ENCODE measurements around the gene TBX6. TPM values are rescaled to one million over a fixed set of nuclear protein-coding genes. Genes with fewer than 3 reads are reported as not detected.

Gene TBX6
- total and polyA plus RNA-seq, 10 of the 15 experiments (the other 5 are each of a cell fraction or from before 2014, with no cell fraction given): 0.08 to 0.90 (median 0.31) TPM; not detected in 2

- FAIRE-seq: no peak
- POLR2A ChIA-PET: interaction anchor here (0.5 to 3.8 kb wide), 5 partner anchors 11 to 107 kb away, joined by 3 to 35 read pairs (median 4); partner anchors contain the start of genes ALDOA, CORO1A, TBX6 and YPEL3
- Histone ChIP-seq H3K27ac (ENCODE audit: control insufficient read depth, insufficient read depth) (peak overlapping the region; percentile 84), H3K79me2 (ENCODE audit: control insufficient read depth, insufficient read depth, low read length) (peaks cover 40% of the 10 kb centered on the region), H3K4me1 (ENCODE audit: control insufficient read depth, insufficient read depth, low read length) (peaks cover 10% of the 10 kb centered on the region), H4K20me1 (ENCODE audit: control insufficient read depth, insufficient read depth) (0 out of 2 replicates have a peak, but pooled peaks cover 2% of the 10 kb centered on the region), H3K36me3 (ENCODE audit: control insufficient read depth in 2 of 2, insufficient read depth in 2 of 2, low read length in 1 of 2) (peaks cover 11 to 13% of the 10 kb centered on the region in 2 experiments), H3K27me3 (replicated peaks in 1 of 2; ENCODE audit: control insufficient read depth in 2 of 2, insufficient read depth in 2 of 2, low read length in 1 of 2) (no peaks in the 10 kb centered on the region), H3K4me3 (peak overlapping the region; percentile 92), H3K9ac (ENCODE audit: control insufficient read depth, insufficient read depth, low read length) (peak overlapping the region; percentile 97), H3K4me2 (ENCODE audit: control insufficient read depth, insufficient read depth) (peak overlapping the region; percentile 98), H3K9me3 (replicated peaks; ENCODE audit: control insufficient read depth, insufficient read depth, low read length) (no peaks in the 10 kb centered on the region), H2AFZ (ENCODE audit: control insufficient read depth, low read depth, low read length) (no peak overlapping the region)
- CTCF ChIA-PET: interaction anchor here (0.7 to 3.6 kb wide), 5 partner anchors 10 to 265 kb away, joined by 3 to 30 read pairs (median 4); partner anchors contain the start of genes ALDOA and TBX6
- intact Hi-C loops (cut with micrococcal nuclease; ENCODE audit: unreplicated experiment) (no loop called here), in situ Hi-C loops (cut with MboI) (loop anchor here (25.0 kb wide), 1 partner anchor 1811 kb away; no protein-coding TSS in a partner anchor)
- TF ChIP-seq EGR1 (IDR thresholded peaks at IDR 0.05; ENCODE audit: borderline replicate concordance in 1 of 2, low read depth in 2 of 2, low read length in 2 of 2) (0 out of 3 replicates have a peak, but pooled peaks of 1 of the 2 experiments have one; percentile 5), NR2F1 (conservative IDR thresholded peaks at IDR 0.05) (0 out of 2 replicates have a peak, but pooled peaks have one; percentile 14), EZH2 (IDR thresholded peaks at IDR 0.05; ENCODE audit: borderline replicate concordance, control insufficient read depth, low read depth, low read length) (no peak), NKRF (conservative IDR thresholded peaks at IDR 0.05) (0 out of 2 replicates have a peak, but pooled peaks have one; percentile 12), ZBTB11 (CRISPR knock-in tag; IDR thresholded peaks at IDR 0.05) (no peak)
- RAD21 ChIA-PET (ENCODE audit: unreplicated experiment): interaction anchor here (3.2 kb wide), 1 partner anchor 16 kb away, joined by 10 read pairs; the partner anchor contains the start of gene TBX6
- no TSS peak for BruUV-seq (replicated peaks)
- SMC1A ChIA-PET (ENCODE audit: uncharacterized antibody, unreplicated experiment): interaction anchor here (1.0 to 1.1 kb wide), 4 partner anchors 13 to 45 kb away, joined by 3 to 10 read pairs (median 3); partner anchors contain the start of gene TBX6
- ATAC-seq: peak; percentile 58
- WGBS (ENCODE audit: insufficient coverage, insufficient replicate concordance, low lambda C conversion rate, missing lambda C conversion rate): 1% methylated on average over 33 of the region's 33 CpGs
- DNase-seq (ENCODE audit: low read depth, low spot score): no peak
Observed at GRCh38 chr16:30076276-30076791, 15.4 kb downstream of the TBX6 start.

All from GM12878 (cell line).